Cerebellar cortex (tissue), 1 donor: ENCODE data around the gene ZBTB24.
"Not testable (repeated sequence)": the region's sequence is repeated elsewhere in the genome, so short reads cannot be mapped to it uniquely, and the experiment has no call there.

ENCODE experiments used
- DNase-seq: peaks from one replicate; pipeline ENCODE4 v3.0.0-alpha.2; 2015; ENCODE audit warnings: low spot score

Gene ZBTB24

DNA sequence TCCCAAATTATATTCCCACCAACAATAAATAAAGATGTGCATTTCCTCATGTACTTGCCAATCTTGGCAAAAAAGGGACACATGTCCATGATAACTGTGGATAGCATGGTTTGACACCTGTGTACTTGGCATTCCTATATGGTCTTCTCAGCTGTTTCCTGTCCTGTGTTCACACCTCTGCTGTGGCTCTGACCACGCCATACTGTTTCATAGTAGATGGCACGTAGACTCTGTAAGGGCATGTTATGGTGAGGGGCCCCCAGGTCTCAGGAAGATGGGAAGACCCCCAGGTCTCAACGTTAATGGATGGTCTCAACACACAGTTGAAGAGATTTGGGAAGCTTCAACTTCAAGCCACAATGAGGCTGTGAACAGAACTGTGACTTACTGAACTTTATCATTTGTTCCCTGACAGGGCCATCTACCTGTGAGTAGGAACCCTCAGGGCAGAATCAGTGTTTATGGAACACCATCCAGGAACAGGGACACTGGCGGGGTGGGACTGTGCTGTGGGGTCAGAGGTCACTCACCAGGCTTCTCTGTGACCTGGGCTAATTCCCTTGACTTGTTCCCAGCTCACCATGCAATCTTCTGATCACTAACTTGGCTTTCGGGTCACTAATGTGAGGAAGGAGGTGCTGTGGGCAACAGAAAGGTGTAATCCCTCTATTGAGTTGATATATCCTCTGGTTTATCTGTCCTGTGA, 11.8 kb downstream of the ZBTB24 start:
- no peak for DNase-seq

DNA sequence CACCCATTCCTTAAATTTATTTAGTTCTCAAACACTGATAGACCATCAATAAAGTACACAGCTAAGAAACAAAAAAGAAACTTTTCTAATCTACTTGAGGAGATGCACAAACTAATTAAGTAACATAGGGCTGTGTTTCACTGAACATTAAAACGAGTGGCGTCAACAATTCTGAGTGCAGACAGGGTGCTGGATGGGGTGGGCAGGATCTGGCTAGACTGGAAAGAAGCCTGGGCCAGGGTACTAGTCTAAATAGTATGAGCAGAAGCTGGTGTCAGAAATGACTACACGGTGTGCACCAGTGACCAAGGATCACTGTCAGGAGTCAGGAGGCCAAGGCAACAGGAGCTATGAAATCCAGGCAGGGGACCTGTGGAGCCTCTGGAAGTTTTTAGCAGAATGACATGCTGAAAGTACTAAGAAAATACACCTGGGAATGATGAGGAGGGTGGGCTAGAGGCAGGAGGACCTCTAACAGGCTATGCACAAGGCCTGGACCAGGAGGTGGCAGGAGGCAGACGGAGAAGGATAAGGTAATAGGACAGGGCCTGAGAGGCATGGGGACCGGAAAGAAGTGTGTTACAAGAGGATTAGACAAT, 13.3 kb downstream of the ZBTB24 start:
- DNase-seq: no peak

DNA sequence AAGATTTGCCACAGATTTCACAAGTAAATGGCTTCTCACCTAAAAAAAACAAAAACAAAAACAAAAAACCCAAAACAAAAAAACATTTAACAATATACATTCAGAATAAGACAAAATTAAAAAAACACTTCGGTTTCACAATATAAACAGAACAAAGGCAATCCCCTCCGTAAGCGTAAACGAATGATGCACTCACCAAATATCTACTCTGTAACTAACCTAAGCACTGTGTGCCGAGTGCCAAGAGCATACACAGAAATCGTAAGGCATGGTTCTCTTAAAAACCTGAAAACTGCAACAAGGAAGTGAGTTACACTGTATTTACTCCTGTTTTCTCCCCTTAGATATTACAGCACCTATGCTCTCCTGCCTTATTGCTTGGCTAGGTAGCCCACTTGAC, 15.3 kb downstream of the ZBTB24 start:
- no peak for DNase-seq

DNA sequence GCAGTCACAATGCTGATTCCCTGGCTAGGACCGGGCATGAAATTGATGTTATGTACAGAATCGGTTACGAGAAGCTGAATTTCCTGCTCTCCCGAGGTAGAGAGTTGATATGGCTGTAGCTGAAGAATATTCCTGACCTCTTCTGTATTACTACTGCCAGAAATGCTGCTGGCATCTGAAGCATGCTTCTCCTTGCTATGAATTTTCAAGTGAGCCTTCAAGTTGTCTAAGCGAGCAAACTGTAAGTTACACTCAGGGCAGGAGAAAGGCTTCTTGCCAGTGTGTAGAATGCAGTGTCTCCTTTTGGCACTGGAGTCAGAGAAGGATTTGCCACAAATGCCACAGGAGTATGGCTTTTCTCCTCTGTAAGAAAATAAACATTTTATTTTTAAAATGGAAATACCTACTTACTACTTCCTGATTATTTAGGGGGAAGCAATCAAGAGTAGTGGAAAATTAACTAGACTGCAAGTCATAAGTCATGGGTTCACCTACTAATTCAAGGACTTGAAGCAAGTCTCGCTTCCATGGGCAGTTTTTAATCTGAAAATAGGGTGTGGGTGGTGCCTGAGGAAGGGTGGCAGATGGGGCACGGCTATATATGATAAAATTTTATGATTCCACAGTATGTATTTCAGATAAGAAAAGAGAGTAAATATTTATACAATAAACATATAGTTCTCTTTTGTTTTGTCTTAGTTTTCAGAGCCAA, 16.7 kb downstream of the ZBTB24 start:
- DNase-seq: no peak

DNA sequence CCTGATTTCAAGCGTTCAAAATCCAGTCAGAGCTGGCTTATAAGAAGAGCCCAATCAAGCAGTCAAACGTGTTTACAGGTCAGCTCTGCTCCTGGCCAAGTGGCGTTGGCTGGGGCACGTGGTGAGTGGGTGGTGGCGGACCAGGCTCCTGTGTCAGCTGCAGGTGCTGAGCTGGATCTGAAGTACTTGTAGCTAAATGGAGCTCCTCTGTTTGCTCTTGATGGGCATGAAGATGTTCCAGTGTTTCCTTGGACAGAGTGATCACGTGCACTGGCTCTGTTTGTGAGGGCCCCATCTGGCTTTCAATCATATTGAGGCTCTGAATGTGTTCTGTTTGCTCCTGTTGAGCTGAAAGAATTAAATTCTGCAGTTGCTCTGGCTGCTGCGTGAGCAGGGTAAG, 17.2 kb downstream of the ZBTB24 start:
- peak; percentile 50 for DNase-seq

DNA sequence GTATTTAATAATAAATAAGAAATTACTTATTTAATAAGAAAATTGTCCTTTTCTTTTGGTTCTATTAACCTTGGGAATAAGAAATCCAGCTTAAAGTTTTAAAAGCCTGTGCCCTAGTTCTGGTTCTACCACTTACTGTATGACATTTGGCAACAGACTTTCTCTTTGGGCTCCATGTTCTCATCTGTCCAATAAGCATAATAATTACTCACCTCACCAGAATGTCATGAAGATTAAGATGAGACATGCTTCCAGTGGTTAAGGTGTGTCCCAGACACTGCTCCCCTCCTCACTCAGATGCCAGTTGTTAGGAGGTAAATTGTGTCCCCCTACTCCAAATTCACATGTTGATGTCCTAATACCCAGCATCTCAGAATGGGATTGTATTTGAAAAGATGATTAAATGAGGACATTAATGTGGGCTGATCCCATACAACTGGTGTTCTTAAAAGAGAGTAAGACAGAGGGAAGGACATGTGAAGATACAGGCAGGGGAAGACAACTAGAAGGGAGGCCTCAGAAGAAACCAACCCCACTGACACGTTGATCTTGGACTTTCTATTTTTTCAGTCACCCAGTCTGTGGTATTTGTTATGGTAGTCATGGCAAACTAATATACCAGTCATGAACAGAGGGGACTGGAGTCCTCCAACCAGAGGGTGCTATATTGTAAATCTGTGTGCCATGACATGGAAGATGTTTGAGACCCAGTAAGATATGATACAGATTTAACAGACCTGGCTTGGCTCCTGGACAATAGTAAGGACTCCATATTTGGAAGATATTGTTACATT, 21.1 kb downstream of the ZBTB24 start:
- DNase-seq: no peak

DNA sequence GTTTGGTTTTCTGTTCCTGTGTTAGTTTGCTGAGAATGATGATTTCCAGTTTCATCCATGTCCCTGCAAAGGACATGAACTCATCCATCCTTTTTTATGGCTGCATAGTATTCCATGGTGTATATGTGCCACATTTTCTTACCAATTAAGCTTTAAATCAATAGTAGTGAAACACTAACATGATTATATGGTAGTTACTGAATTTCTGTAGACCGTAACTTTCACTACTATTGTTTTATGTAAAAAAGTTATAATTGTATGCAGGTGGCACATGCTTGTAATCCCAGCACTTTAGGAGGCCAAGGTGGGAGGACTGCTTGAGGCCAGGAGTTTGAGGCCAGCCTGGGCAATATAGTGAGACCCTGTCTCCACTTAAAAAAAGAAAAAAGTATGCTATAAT, 21.8 kb downstream of the ZBTB24 start:
- DNase-seq: not testable (repeated sequence)

DNA sequence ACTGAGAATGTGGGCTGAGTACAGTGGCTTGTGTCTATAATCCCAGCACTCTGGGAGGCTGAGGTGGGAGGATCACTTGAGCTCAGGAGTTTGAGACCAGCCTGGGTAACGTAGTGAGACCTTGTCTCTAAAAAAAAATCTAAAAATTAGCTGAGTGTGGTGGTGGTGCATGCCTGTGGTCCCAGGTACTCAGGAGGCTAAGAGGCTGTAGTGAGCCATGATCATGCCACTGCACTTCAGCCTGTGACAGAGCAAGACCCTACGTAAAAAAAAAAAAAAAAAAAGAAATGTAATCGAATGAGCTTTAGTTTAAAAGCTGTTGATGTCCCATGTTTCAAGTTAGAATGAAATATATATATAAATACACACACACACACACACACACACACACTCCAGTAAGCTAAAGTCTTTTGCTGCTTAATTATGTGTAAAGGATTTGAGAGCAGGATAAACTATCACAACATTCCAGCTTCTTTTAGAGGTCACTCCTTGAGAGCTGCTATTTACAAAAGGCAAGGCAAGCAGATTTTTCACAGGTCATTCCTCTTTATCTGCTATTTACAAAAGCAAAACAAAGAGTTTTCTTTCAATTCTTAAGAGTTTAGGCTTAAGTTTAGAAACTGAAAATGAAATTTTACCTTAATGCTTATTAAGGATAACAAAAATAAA, 22.7 kb downstream of the ZBTB24 start:
- no peak for DNase-seq

DNA sequence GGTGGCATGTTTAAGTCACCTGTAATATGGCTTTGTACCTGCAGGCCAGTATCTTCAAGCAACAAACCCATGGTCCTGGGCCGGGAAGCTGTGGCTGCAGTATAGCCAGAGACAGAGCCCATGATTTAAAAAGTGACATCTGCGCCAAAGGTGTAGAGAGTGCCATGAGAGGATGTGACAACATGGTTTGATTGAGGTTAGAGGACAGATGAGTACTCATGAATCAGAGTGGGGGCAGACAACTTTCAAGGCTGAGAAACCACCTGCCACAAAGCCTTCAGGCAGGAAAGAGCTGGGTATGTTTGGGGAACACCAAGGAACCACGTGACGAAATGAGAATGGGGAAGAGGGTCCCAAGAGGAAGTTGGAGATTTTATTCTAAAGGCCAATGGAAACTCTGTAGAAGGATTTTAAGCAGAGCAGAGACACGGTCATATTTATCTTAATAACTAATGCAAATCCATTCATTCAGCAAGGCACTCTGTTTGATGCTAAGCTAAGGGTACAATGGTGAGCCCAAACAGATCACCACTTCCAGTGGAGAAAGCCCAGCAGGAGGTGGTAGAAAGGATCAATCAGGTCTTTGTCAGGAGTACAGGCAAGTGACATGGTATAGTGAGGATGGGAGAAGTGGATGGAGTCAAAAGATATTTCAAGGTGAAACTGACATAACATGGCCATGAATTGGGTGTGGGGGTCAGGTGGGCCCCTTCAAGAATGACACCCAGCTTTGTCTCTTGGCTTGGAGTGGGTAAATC, 24.1 kb downstream of the ZBTB24 start:
- DNase-seq: no peak

DNA sequence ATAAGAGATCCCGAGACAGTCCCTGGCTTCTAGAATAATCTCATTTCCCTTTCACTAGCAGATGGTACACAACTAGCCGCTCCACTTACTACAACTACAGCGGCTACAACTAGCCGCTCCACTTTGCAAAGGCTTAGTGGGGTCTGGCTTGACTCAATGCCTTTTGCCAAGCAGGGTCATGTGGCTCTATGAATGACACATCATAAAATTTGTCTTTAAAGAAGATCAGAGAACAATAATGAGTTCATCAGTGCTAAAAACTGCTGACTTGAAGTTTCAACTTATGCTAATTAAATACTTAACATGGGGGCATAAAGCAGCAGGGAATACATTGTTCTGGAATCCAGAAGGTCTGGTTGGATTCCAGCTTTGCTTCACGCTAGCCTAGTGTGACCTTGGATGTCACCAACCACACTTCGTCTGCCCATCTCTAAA, 25.4 kb downstream of the ZBTB24 start:
- peak; percentile 38 for DNase-seq

DNA sequence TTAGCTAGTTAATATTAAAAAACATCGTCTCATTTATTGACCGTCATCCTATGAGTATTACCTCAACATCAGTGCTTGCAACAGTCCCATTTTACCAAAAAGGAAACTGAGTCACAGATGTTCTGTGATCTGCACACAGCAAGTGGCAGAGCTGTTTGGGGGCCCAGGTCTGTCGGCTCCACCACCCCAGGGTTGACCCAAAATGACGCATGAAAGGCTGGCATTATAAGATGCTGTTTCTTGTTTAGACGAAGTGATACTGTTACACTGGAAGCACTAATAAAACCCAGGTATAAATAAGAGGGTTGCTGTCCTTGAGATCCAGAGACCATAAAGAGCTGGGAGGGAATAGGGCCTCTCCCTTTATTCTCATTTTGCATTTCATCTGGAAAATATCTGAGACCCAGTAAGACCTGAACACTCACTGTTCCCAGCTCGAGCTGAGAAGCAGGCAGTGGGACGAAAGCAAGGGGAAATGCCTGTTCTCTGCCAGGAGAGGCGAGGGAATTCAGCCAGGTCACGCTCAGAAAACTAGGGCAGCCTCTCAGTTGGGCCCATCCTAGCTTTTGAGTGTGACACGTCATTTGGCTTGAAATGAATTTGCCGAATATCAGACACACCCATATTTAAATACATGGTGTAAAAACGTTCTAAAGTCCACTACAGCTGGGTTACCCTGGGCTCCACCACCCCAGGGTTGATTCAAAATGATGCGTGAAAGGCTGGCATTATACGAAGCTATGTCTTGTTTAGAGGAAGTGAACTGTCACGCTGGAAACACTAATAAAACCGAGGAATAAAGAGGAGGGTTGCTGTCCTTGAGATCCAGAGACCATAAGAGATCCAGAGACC, 26.1 kb downstream of the ZBTB24 start:
- DNase-seq: peak; percentile 92

DNA sequence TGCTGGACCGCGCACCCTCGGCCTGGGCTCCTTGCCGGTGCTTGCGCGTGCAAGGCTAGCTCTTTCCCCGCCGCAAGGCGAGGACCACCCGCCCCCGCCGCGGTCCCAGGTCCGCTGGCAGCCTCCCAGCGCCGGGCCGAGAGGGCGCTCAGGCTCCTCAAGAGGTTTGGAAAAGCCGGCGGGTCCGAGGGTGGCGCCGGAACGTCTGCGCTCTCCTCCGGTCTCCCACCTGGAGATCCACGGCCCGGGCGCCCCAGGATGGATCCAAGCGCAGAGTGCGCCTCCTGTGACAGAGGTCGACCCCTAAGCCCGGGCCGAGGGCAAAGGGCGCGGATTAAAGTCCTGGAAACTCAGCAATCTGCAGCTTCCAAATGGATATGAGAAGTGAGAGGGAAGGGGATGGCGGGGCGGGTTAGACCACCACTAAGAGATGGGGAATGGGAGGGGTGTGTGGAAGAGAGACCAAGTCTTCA, 26.9 kb downstream of the ZBTB24 start:
- peak; percentile 41 for DNase-seq

DNA sequence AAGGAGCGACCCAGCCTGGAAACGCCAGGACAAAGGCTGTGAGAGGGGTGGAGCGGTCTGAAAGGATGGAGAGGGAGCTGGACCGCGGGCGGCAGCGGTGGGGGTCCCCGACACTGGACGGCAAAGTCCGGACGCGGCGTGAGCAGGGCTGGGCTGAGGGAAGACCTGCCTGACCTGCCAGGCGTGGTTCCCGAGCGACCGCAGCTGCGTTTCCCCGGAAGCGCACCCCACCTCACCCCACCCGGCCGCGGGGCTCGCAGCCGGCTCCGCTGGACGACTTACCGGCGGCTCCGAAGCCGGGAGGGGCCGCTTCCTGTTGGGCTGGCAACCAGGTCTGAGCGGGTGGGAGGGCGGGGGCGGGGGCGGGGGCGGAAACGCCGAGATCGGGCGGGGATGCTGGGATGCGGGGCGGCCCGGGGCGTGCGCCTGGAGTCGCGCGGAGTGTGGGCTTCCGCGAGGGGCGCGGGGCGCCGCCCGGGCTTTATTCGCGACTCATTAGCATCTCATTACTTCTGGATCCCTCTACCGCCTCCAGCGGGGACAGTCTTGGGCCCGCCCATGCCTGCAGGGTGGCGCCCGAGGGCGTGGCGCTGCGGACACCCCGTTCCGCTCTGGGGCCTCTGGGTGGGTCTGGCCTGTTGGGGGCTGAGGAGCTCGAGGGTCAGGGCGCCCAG, 27.4 kb downstream of the ZBTB24 start, which contains the start of gene MICAL1:
MICAL1 (minus strand) TSS at position 336 of the 674 bp plus-strand sequence. CDS start 1,576 bp downstream, outside the sequence.
- peak; percentile 57 for DNase-seq

DNA sequence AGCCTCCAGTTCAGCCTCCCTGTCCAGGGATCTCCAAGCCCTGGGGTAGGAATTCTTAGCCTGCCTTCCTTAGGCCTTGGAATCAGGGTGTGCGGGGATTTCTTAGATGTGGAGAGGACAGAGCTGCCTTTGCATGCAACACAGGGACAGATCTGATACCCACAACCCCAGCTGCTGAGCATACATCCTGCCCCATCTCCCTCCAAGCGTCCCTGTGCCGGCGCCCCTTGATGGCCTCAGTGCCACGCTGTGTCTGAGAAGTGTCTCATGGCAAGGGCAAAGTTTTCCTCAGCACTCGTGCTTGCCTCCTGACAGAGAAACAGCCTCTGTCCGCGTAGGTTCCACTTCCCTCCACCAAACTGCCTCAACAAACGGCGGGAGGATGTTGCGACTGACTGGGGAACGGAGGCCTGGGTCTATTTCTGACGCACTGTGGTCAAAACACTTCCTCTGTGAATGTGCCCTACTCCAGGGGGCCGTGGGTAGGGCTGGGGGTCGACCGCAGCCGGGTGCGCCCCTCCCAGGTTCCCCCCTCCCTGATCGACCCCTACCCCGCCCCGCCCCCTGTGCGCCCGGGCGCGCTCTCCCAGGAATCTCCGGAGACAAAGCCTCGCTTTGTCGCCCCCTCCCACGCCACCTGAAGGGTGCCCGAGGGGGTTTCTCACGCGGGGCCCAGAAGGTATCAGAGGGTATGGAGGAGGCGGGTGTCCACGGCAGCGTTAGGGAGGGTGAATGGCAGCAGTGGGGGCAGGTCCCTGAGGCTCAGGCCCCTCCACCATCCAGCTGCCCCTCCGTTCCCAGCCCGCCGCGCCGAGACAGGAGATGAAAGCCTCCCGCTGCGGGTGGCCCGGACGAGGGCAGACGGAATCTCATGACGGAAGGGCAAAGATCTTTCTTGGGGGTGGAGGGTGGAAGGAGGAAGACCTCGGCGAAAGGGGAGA, 28.3 kb downstream of the ZBTB24 start:
- DNase-seq: no peak

DNA sequence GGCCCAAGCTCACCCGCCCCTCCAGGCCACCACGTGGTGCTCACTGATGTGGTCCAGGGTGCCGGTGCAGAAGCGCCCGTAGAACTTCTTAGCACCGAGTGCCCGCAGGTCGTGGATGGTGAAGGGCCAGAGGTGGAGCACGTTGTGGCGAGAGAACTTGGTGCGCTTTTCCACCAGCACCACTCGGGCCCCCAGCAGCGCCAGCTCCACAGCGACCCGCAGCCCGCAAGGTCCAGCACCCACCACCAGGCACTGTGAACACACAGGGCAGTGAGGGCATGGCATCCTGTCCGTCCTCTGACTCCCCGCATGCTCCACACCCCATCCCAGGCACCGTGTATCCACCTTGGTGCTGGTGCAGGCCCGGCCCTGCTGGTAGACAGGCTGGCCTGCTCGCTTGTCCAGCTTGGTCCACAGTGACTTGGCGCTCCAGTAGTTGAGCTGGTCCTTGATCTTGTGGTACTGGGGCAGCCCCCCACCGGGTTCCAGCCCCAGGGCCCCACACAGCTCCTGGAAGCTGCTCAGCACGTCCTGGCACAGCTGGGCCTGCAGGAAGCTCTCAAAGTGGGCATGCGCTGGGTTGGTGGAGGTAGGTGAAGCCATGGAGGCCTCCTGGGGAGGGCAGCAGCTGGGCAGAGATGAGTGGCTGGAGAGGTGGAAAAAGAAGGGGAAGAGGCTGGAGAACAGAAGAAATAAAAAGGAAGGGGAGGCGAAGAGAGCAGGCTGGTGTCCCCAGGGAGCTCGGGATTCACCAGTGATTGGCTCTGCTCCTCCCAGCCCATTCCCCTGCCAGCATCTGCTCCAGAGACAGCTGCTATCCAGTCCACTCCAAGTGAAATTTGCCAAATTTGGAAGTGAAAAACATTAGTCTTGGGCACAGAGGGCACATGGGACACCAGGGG, 29.2 kb downstream of the ZBTB24 start:
- DNase-seq: no peak

DNA sequence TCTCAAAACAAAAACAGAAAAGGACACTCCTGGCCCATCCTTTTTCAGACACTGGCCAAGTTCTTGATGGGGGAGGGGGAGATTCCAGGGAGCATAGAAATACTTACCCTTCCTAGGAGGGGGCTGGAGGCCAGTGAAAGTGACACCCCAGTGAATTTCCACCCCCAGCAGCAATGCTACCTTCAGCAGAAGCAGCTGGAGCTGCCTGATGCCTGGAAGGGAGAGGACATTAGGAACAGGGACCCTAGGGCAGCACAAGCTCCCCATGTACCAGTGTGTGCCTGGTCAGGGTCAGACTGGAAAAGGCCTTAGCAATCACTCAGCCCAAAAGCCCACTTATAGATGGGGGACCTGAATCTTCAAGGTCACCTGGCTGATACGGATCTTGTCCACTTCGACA, 29.9 kb downstream of the ZBTB24 start:
- DNase-seq: no peak

DNA sequence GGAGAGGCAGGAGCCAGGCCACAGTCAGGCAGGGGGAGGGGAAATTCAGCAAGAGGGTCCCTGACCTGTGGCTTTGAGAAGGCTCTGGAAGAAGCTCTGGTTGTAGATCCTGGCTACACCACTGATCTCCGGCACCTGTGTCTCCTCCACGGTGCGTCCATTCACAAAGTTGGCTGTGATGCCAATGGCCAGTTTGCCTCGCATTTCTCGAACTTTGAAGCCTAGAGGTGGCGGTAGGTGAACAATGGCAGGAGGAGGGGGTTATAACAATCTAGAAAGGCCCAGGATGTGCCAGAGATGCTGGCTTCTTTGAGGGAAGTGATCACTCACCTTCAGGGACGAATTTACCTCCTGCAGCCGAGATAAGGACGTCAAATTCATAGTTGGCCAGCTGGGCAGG, 30.8 kb downstream of the ZBTB24 start:
- no peak for DNase-seq
